ENCODE measurements around the gene BUD31. TPM values are rescaled to one million over a fixed set of nuclear protein-coding genes. Genes with fewer than 3 reads are reported as not detected.

BUD31 gene
- total and polyA plus RNA-seq, 4 donors: 18.5 to 55.9 (median 32.0) TPM

DNA sequence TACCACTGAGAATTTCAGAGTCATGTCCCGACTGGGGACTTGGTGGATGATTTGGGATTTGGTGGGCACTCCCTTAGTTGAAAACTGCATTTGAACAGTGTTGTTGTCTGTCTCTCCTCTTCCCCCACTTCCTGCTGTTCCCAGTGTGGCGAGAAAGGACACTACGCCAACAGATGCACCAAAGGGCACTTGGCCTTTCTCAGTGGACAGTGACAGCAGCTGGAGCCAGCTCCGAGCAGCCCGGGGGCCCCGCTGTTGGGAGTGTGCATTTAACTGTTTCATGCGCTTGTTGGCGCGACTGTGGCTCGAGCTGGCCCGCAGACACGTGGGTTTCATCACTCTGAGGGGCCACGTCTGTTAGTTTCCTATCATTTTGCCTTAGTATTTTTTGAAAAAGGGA is 47.5 kb downstream of the BUD31 start:
- H3K4me3 ChIP-seq (ENCODE audit: low read depth in 1 of 3, low read length in 3 of 3): no peak overlapping the region
- WGBS: 73% methylated on average over 13 of the region's 13 CpGs

DNA sequence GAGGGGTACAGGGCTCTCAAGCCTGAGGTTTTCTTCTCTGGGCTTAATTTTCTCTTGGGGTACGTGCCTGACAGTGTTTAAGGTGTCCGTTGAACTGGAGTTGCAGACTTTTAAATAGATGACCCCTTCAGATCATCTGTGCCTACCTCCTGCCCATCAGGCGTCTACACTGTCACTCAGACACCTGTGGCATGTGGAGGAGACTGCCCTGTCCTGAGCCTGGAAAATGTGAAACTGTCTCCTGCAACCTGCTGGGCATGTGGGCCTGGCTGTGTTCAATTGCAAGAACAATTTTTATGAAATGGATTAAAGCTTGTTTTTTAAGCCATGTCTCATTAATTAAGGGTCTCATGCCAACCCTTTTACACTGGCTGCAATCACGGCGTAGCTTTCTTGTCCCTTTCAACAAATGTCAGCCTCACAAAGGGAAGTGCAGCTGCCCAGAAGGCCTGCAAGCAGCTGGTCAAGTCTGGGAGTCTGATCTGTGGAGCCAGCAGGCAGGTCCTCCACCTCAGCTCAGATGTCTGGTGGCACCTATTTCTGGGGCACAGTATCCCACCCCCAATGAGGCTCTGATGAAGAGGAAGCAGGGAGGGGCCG is 48.4 kb downstream of the BUD31 start:
- no peaks in the 10 kb centered on the region for H3K4me1 ChIP-seq (ENCODE audit: control insufficient read depth in 4 of 4, insufficient read depth in 4 of 4, low read length in 3 of 4)
- H3K27me3 ChIP-seq (ENCODE audit: control insufficient read depth in 4 of 4, insufficient read depth in 4 of 4, low read length in 3 of 4): no peaks in the 10 kb centered on the region
- peaks cover 27 to 68% (median 36%) of the 10 kb centered on the region in 4 donors for H3K36me3 ChIP-seq (ENCODE audit: control insufficient read depth in 4 of 4, insufficient read depth in 3 of 4, low read depth in 1 of 4, low read length in 3 of 4)
- no peak overlapping the region for H3K4me3 ChIP-seq (ENCODE audit: low read depth in 1 of 3, low read length in 3 of 3)
- TF ChIP-seq MAX (IDR thresholded peaks at IDR 0.05) (no peak), JUND (IDR thresholded peaks at IDR 0.05) (no peak), TAF1 (conservative IDR thresholded peaks at IDR 0.05) (no peak), EGR1 (IDR thresholded peaks at IDR 0.05; ENCODE audit: low read depth in 2 of 2) (no peak)
- no peak overlapping the region for H3K9ac ChIP-seq (ENCODE audit: low read depth in 1 of 2, low read length in 2 of 2)
- no peak overlapping the region for H3K27ac ChIP-seq (ENCODE audit: low read depth in 1 of 2, low read length in 2 of 2)
- no peak for DNase-seq (ENCODE audit: low spot score)
- no peaks in the 10 kb centered on the region for H3K9me3 ChIP-seq (ENCODE audit: control insufficient read depth in 4 of 4, low read length in 3 of 4)
- WGBS: 89% methylated on average over 6 of the region's 6 CpGs

More for the DNA sequence above, 47.5 kb downstream of the BUD31 start:
- Histone ChIP-seq H3K9ac (ENCODE audit: low read depth in 1 of 2, low read length in 2 of 2) (no peak overlapping the region), H3K4me1 (ENCODE audit: control insufficient read depth in 4 of 4, insufficient read depth in 4 of 4, low read length in 3 of 4) (no peaks in the 10 kb centered on the region), H3K36me3 (ENCODE audit: control insufficient read depth in 4 of 4, insufficient read depth in 3 of 4, low read depth in 1 of 4, low read length in 3 of 4) (peaks cover 27 to 75% (median 38%) of the 10 kb centered on the region in 4 donors), H3K27me3 (ENCODE audit: control insufficient read depth in 4 of 4, insufficient read depth in 4 of 4, low read length in 3 of 4) (no peaks in the 10 kb centered on the region), H3K9me3 (ENCODE audit: control insufficient read depth in 4 of 4, low read length in 3 of 4) (no peaks in the 10 kb centered on the region), H3K27ac (ENCODE audit: low read depth in 1 of 2, low read length in 2 of 2) (no peak overlapping the region)
- TF ChIP-seq EGR1 (IDR thresholded peaks at IDR 0.05; ENCODE audit: low read depth in 2 of 2): no peak
- no peak for TF ChIP-seq MAX (IDR thresholded peaks at IDR 0.05)
- no peak for TF ChIP-seq RXRA (IDR thresholded peaks at IDR 0.05)
- TF ChIP-seq RAD21 (IDR thresholded peaks at IDR 0.05): no peak
- TF ChIP-seq HNF4A (conservative IDR thresholded peaks at IDR 0.05): no peak
- TF ChIP-seq YY1 (IDR thresholded peaks at IDR 0.05): no peak
- no peak for TF ChIP-seq HNF4G (IDR thresholded peaks at IDR 0.05)
- TF ChIP-seq, protein P1, sequence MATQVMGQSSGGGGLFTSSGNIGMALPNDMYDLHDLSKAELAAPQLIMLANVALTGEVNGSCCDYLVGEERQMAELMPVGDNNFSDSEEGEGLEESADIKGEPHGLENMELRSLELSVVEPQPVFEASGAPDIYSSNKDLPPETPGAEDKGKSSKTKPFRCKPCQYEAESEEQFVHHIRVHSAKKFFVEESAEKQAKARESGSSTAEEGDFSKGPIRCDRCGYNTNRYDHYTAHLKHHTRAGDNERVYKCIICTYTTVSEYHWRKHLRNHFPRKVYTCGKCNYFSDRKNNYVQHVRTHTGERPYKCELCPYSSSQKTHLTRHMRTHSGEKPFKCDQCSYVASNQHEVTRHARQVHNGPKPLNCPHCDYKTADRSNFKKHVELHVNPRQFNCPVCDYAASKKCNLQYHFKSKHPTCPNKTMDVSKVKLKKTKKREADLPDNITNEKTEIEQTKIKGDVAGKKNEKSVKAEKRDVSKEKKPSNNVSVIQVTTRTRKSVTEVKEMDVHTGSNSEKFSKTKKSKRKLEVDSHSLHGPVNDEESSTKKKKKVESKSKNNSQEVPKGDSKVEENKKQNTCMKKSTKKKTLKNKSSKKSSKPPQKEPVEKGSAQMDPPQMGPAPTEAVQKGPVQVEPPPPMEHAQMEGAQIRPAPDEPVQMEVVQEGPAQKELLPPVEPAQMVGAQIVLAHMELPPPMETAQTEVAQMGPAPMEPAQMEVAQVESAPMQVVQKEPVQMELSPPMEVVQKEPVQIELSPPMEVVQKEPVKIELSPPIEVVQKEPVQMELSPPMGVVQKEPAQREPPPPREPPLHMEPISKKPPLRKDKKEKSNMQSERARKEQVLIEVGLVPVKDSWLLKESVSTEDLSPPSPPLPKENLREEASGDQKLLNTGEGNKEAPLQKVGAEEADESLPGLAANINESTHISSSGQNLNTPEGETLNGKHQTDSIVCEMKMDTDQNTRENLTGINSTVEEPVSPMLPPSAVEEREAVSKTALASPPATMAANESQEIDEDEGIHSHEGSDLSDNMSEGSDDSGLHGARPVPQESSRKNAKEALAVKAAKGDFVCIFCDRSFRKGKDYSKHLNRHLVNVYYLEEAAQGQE (IDR thresholded peaks at IDR 0.05): no peak
- no peak for TF ChIP-seq GABPA (IDR thresholded peaks at IDR 0.05 in 1 of 2, conservative IDR thresholded peaks at IDR 0.05 in 1 of 2)
- no peak for TF ChIP-seq TAF1 (conservative IDR thresholded peaks at IDR 0.05)
- TF ChIP-seq, protein P2, sequence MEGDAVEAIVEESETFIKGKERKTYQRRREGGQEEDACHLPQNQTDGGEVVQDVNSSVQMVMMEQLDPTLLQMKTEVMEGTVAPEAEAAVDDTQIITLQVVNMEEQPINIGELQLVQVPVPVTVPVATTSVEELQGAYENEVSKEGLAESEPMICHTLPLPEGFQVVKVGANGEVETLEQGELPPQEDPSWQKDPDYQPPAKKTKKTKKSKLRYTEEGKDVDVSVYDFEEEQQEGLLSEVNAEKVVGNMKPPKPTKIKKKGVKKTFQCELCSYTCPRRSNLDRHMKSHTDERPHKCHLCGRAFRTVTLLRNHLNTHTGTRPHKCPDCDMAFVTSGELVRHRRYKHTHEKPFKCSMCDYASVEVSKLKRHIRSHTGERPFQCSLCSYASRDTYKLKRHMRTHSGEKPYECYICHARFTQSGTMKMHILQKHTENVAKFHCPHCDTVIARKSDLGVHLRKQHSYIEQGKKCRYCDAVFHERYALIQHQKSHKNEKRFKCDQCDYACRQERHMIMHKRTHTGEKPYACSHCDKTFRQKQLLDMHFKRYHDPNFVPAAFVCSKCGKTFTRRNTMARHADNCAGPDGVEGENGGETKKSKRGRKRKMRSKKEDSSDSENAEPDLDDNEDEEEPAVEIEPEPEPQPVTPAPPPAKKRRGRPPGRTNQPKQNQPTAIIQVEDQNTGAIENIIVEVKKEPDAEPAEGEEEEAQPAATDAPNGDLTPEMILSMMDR (IDR thresholded peaks at IDR 0.05; ENCODE audit: low read depth, low read length, missing input control): no peak
- TF ChIP-seq SP1 (IDR thresholded peaks at IDR 0.05): no peak
- no peak for TF ChIP-seq JUND (IDR thresholded peaks at IDR 0.05)
- no peak for TF ChIP-seq FOXA1 (IDR thresholded peaks at IDR 0.05)
- no peak for DNase-seq (ENCODE audit: low spot score)

Data from liver (tissue), 9 donors.